Fibroblast of pulmonary artery (primary cell): Measurements from ENCODE around the gene KCNN4.

Experiments
- DNase-seq: peaks from one replicate; pipeline ENCODE4 v3.0.0-alpha.2; 2010; ENCODE audit warnings: low read depth
- H3K4me3 ChIP-seq: replicated peaks from 2 replicates; pipeline ENCODE4 v1.5.1; 2011; ENCODE audit warnings: low read depth, mild to moderate bottlenecking, control low read depth, low read length, moderate library complexity
- TF ChIP-seq, protein P1 (sequence below): IDR thresholded peaks from 2 replicates; pipeline ENCODE4 v1.5.1; 2011; ENCODE audit warnings: mild to moderate bottlenecking, control low read depth, low read length, inconsistent platforms; ENCODE audit errors: missing control alignments

Gene KCNN4

DNA sequence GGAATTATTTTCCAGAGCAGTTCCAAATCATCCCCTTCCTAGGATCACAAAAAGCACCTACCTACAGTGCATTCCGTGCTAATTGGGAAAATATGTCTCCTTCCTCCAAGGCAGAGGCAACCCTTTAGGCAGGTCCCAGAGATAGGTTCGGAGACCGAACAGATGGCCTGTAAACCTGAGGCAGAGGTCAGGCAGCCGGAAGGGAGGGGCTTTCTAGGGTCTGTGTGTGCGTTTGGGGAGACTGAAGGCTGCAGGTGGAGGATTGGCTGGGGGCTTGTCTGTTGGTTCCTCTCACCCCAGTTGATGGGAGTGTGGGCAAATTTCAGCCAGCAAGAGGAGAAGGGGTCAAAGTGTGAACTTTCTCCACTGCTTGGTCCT lies 7.1 kb downstream of the KCNN4 start:
- no peak overlapping the region for H3K4me3 ChIP-seq
- TF ChIP-seq, protein P1, sequence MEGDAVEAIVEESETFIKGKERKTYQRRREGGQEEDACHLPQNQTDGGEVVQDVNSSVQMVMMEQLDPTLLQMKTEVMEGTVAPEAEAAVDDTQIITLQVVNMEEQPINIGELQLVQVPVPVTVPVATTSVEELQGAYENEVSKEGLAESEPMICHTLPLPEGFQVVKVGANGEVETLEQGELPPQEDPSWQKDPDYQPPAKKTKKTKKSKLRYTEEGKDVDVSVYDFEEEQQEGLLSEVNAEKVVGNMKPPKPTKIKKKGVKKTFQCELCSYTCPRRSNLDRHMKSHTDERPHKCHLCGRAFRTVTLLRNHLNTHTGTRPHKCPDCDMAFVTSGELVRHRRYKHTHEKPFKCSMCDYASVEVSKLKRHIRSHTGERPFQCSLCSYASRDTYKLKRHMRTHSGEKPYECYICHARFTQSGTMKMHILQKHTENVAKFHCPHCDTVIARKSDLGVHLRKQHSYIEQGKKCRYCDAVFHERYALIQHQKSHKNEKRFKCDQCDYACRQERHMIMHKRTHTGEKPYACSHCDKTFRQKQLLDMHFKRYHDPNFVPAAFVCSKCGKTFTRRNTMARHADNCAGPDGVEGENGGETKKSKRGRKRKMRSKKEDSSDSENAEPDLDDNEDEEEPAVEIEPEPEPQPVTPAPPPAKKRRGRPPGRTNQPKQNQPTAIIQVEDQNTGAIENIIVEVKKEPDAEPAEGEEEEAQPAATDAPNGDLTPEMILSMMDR = no peak
- no peak for DNase-seq

DNA sequence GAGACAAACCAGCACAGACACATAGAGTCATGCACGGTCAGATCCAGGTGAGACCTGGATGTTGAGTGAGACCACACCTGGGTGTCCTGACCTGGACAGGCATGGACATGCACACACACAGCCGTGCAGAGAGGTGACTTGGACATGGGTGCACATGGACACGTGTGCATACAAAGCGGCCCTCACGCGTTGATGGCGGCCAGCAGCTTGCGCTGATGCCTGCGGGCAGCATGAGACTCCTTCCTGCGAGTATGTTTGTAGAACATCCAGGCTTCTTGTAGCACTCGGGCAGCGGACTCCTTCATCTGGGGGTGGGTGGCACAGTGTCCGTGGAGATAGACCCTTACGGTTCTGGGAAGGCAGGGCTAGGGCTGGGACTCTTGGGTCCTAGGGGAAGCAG lies 11.5 kb downstream of the KCNN4 start:
- DNase-seq = no peak
- H3K4me3 ChIP-seq = no peak overlapping the region
- TF ChIP-seq, protein P1 = no peak

DNA sequence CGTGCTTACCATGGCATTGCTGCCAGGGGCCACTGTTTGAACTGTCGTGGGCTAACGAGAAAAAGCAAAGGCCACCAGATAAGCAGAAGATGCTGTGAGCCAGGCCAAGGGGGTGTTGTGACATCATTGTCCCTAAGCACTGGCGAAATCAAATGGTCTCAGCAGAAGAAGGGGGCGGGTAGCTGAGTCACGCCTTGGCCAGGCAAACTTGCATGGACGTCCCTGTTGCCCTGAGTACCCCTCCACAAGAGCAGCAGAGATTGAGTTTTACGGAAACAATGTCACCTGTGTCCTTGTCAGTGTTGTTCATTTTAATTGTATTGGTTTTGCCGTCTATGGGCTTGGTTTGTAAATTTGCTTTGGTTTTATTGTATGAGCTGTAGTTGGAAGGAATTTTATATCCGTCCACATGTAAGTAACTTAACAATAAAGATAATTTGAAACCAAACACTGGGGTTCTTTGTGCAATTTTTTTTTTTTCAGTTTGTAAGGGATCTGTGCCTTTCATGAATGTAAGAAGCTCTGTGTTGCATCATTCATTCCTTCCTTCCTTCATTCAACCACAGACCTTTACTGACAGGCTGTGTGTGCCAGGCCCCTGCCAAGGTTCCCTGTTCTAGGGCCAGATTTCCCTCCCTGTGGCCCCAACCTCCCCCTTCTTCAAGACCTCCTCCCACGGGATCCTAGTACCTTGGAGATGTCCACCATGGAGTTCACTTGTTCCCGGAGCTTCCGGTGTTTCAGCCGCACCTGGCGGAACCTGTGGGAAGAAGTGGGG lies 12.3 kb downstream of the KCNN4 start:
- TF ChIP-seq, protein P1 = no peak
- no peak for DNase-seq

DNA sequence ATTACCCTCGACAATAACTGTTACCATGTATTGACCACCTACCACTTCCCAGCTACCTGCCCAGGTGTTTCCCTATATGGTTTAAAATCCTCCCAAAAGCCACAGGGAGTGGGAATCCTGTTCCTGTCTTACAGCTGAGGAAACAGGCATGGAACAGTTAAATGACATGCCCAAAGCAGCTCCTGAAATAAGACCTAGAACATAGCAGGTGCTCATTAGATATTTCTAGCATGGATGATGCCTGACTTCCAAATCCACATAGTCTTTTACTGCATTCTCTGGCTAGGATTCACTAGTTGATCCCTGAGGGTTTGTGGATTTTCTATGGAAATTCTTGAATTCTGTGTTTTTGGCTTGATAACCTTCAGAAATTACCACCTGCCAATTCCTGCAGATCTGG lies 13.0 kb downstream of the KCNN4 start:
- no peak for DNase-seq
- H3K4me3 ChIP-seq = no peak overlapping the region
- TF ChIP-seq, protein P1 = no peak

More for the DNA sequence above, 12.3 kb downstream of the KCNN4 start:
- H3K4me3 ChIP-seq = no peak overlapping the region

DNA sequence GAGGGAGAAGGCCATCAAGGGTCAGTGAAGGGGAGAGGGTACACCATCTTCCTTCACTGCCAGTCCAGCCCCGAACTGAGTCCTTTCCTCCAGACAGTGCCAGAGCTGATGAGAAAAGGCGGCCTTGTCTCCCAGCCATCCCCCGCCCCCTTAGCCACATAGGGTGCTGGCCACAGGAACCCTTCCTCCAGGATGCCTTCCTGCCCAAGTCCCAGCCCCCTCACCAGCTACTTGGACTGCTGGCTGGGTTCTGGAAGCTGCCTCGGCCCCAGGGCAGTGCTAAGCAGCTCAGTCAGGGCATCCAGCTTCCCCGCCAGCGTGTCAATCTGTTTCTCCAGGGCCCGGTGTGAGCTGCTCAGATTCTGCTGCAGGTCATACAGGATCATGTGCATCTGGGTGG lies 13.5 kb downstream of the KCNN4 start:
- TF ChIP-seq, protein P1 = no peak
- no peak for DNase-seq
- no peak overlapping the region for H3K4me3 ChIP-seq

DNA sequence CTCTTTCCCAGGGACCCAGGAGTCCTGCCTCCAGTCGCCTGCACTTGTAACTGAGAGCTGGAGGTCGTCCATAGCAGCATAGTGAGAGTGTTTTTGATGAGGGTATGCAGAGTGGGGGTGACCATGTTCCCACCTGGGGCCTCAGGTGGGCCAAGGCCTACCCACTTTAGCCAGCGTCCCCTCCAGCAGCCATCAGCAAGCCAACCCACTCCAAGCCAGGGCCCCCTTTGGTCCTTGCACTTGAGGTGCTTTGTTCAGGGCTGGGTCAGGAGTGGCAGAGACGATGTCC lies 14.1 kb downstream of the KCNN4 start:
- H3K4me3 ChIP-seq = no peak overlapping the region
- DNase-seq = no peak
- TF ChIP-seq, protein P1 = no peak
